IPS-18a (cell line): ENCODE data around the gene APOL5.

Source experiments
- H3K27ac ChIP-seq: one replicate; pipeline ENCODE4 v1.5.1; 2013; ENCODE audit warnings: low read length
- H3K27me3 ChIP-seq: one replicate; pipeline ENCODE4 v1.6.1; 2013; ENCODE audit warnings: mild to moderate bottlenecking, low read length; ENCODE audit not compliant: control insufficient read depth, insufficient read depth
- H3K36me3 ChIP-seq: one replicate; pipeline ENCODE4 v1.6.1; 2013; ENCODE audit warnings: low read depth, low read length; ENCODE audit not compliant: control insufficient read depth
- H3K4me1 ChIP-seq: one replicate; pipeline ENCODE4 v1.6.1; 2013; ENCODE audit warnings: low read depth, low read length; ENCODE audit not compliant: control insufficient read depth
- H3K4me3 ChIP-seq: one replicate; pipeline ENCODE4 v1.5.1; 2013; ENCODE audit warnings: low read length
- H3K9ac ChIP-seq: one replicate; pipeline ENCODE4 v1.6.1; 2013; ENCODE audit warnings: mild to moderate bottlenecking, low read length, moderate library complexity
- H3K9me3 ChIP-seq: one replicate; pipeline ENCODE4 v1.6.1; 2013; ENCODE audit warnings: low read depth, low read length; ENCODE audit not compliant: control insufficient read depth

APOL5 gene

DNA sequence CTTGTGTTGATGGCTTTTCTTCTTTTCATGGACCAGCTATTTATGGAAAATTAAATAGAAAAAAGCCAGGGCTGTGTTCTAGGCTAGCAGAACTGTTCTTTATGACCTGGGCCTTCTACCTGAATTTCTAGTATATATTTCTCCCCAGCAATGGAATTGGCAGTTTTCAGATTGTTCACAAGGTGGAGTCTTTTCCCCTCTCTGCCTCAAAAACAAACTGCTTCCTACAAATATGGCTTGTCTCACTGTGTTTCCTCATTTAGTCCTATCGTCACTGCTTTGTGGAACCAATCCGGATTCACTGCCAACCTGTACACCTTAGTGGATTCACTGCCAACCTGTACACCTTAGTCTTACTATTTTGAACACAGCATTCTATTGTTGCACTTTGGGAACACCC is 5.0 kb upstream of the APOL5 start:
- Histone ChIP-seq H3K27me3 (no peaks in the 10 kb centered on the region), H3K36me3 (no peaks in the 10 kb centered on the region), H3K4me1 (no peaks in the 10 kb centered on the region), H3K9ac (no peak overlapping the region), H3K4me3 (no peak overlapping the region), H3K27ac (no peak overlapping the region), H3K9me3 (no peaks in the 10 kb centered on the region)

GRCh38 chr22:35719212-35719875 is 1.7 kb downstream of the APOL5 start:
- no peaks in the 10 kb centered on the region for H3K9me3 ChIP-seq
- H3K36me3 ChIP-seq, result no peaks in the 10 kb centered on the region
- no peak overlapping the region for H3K4me3 ChIP-seq
- H3K27me3 ChIP-seq, result no peaks in the 10 kb centered on the region
- H3K4me1 ChIP-seq, result no peaks in the 10 kb centered on the region
- H3K9ac ChIP-seq, result no peak overlapping the region
- no peak overlapping the region for H3K27ac ChIP-seq

GRCh38 chr22:35721960-35722359 is 4.3 kb downstream of the APOL5 start:
- Histone ChIP-seq H3K27ac (no peak overlapping the region), H3K4me1 (no peaks in the 10 kb centered on the region), H3K36me3 (no peaks in the 10 kb centered on the region), H3K9ac (no peak overlapping the region), H3K4me3 (no peak overlapping the region), H3K27me3 (no peaks in the 10 kb centered on the region), H3K9me3 (no peaks in the 10 kb centered on the region)

DNA sequence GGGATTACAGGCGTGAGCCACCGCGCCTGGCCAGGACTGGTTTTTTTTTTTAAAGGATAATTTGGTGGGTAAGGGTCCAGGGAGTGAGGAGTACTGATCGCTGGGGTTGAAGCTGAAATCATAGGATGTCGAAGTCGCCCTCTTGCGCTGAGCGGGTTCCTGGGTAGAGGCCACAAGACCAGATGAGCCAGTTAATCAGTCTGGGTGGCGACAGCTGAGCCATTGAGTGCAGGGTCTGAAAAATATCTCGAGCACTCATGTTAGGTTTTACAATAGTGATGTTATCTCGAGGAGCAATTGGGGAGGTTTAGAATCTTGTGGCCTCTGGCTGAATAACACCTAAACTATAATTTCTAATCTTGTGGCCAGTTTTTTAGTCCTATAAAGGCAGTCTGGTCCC is 7.8 kb downstream of the APOL5 start:
- Histone ChIP-seq H3K36me3 (no peaks in the 10 kb centered on the region), H3K27me3 (no peaks in the 10 kb centered on the region), H3K9me3 (no peaks in the 10 kb centered on the region), H3K27ac (no peak overlapping the region), H3K4me1 (no peaks in the 10 kb centered on the region), H3K4me3 (no peak overlapping the region), H3K9ac (no peak overlapping the region)

GRCh38 chr22:35726398-35726797 is 8.7 kb downstream of the APOL5 start:
- Histone ChIP-seq H3K27ac (no peak overlapping the region), H3K4me3 (no peak overlapping the region), H3K9me3 (no peaks in the 10 kb centered on the region), H3K27me3 (no peaks in the 10 kb centered on the region), H3K9ac (no peak overlapping the region), H3K36me3 (no peaks in the 10 kb centered on the region), H3K4me1 (no peaks in the 10 kb centered on the region)

DNA sequence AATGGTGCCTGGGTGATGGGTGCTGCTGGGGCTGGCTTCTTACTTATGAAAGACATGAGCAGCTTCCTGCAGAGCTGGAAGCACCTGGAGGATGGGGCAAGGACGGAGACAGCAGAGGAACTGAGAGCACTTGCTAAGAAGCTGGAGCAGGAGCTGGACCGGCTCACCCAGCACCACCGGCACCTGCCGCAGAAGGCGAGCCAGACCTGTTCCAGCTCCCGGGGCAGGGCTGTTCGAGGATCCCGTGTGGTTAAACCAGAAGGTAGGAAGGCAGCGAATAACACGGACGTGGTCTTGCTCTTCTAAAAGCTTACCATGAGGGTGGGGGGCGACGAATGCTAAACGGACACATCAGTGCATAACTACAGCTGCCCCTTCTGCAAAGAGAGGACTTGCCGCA is 9.3 kb downstream of the APOL5 start:
- Histone ChIP-seq H3K36me3 (no peaks in the 10 kb centered on the region), H3K9me3 (no peaks in the 10 kb centered on the region), H3K9ac (no peak overlapping the region), H3K4me1 (no peaks in the 10 kb centered on the region), H3K27ac (no peak overlapping the region), H3K4me3 (no peak overlapping the region), H3K27me3 (no peaks in the 10 kb centered on the region)

DNA sequence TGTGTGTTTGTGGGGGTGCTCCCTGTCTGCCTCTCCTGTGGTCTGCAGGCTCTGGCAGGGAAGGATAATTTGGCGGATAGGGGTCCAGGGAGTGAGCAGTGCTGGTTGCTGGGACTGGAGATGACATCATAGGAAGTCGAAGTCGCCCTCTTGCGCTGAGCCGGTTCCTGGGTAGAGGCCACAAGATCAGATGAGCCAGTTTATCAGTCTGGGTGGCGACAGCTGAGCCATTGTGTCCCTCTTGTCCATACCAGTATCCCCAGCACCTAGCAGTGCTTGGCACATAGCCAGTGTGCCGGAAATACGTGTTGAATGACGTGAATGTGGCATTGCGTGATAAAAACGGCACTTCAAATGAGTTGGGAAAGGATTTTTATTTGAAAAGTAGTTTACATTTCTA is 9.8 kb downstream of the APOL5 start:
- Histone ChIP-seq H3K27me3 (no peaks in the 10 kb centered on the region), H3K36me3 (no peaks in the 10 kb centered on the region), H3K4me3 (no peak overlapping the region), H3K4me1 (no peaks in the 10 kb centered on the region), H3K9ac (no peak overlapping the region), H3K9me3 (no peaks in the 10 kb centered on the region), H3K27ac (no peak overlapping the region)

DNA sequence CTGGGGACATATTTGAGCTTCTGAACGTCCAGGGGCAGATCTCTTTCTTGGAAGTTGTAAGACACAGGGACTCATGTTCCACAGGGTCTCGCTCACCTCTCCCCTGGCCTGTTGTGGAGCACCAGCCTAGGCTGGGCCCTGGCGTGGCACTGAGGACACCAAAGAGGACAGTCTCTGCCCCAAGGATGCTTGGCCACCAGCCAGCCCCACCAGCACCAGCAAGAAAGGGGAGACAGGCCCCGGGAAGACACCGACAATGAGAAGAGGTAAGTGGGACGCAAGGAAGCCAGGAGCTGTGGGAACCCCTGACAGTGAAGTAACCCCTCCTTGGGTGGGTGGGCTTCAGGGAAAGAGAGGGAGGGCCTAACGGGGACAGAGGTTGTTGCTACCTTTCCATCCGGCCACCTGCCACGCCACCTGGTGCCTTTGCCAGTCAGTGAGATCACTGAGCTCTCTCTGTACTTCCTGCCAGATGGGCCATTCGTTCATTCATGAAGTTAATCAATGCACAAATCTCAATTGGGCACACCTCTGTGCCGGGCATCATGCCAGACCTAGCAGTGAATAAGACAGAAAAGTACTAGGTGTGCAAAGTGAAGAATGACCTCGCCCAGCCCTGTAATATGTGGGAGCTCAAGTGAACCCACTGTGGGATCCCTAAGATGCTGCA is 11.1 kb downstream of the APOL5 start:
- Histone ChIP-seq H3K27ac (no peak overlapping the region), H3K4me1 (no peaks in the 10 kb centered on the region), H3K9ac (no peak overlapping the region), H3K27me3 (no peaks in the 10 kb centered on the region), H3K9me3 (no peaks in the 10 kb centered on the region), H3K4me3 (no peak overlapping the region), H3K36me3 (no peaks in the 10 kb centered on the region)

DNA sequence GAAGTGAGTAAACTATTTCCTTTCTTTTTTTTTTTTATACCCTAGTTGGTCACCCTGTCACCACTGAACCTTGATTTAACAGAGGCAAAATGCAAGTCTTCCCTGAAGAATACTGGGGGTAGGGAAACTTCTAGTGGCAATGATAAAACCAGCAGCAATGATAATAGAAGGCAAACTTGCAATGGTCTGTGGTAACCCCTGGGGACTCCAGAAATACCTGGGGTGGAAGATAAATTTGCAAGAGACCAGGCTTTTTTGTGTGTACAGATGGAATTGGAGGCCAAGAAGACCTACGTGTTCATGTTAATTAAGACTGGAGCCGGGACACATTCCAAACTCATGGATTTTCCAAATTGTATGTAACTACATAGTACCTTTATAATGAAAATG is 11.6 kb downstream of the APOL5 start:
- H3K9ac ChIP-seq, result no peak overlapping the region
- H3K9me3 ChIP-seq, result no peaks in the 10 kb centered on the region
- H3K27ac ChIP-seq, result no peak overlapping the region
- no peak overlapping the region for H3K4me3 ChIP-seq
- no peaks in the 10 kb centered on the region for H3K4me1 ChIP-seq
- H3K27me3 ChIP-seq, result no peaks in the 10 kb centered on the region
- H3K36me3 ChIP-seq, result no peaks in the 10 kb centered on the region

DNA sequence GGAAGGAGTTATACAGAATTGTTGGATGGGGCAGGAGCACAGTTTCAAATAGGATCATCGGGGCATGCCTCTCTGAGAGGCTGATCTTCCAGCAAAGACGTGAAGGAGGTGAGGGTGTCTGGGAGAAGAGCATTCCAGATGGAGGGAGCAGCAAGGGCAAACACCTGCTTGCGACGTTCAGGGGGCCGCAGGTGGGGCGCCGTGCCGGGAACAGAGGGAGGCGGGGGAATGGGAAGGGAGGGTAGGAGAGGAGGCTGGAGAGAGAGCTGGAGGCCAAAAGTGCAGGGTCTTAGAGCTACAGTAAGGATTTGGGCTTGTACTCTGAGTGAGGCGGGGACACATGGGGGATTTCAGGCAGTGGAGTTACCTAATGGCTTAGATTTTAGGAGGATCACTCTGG is 13.6 kb downstream of the APOL5 start:
- H3K36me3 ChIP-seq, result no peaks in the 10 kb centered on the region
- no peaks in the 10 kb centered on the region for H3K9me3 ChIP-seq
- H3K4me1 ChIP-seq, result no peaks in the 10 kb centered on the region
- no peak overlapping the region for H3K27ac ChIP-seq
- no peaks in the 10 kb centered on the region for H3K27me3 ChIP-seq
- no peak overlapping the region for H3K4me3 ChIP-seq
- no peak overlapping the region for H3K9ac ChIP-seq

DNA sequence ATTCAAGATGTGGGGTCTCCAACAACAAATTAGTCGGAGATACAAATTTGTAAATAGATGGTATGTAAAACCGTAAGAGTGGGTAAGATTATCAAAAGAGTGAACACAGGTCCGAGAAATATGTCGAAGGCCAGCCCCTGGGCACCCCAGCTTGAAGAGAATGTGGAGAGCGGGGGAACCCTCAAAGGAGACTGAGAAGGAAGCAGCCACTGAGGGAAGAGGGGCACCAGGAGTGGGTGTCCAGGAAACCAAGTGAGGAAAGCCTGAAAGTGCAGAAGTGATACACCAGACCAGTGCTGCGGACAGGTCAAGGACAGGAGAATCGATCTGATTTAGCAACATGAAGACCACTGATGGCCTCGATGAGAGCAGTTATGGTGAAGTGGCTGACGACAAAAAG is 14.4 kb downstream of the APOL5 start:
- H3K9ac ChIP-seq, result no peak overlapping the region
- no peaks in the 10 kb centered on the region for H3K27me3 ChIP-seq
- no peaks in the 10 kb centered on the region for H3K36me3 ChIP-seq
- H3K27ac ChIP-seq, result no peak overlapping the region
- H3K4me3 ChIP-seq, result no peak overlapping the region
- no peaks in the 10 kb centered on the region for H3K9me3 ChIP-seq
- no peaks in the 10 kb centered on the region for H3K4me1 ChIP-seq

DNA sequence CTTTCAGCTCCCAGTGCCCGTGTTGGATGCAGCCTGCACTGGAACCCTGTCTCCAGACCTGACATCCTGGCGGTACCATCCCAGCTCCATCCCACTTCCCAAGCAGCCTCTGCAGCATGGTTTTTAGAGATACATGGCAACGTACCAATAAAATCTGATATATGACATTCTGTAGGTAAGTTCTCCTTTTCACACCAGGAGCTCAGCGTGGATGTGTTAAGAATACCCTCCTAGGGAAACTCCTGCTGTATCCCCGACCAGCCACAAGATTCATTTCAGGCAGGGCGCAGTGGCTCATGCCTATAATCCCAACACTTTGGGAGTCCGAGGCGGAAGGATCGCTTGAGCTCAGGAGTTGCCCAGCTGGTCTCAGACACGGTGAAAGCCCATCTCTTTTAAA is 15.4 kb downstream of the APOL5 start:
- Histone ChIP-seq H3K4me3 (no peak overlapping the region), H3K36me3 (no peaks in the 10 kb centered on the region), H3K9ac (no peak overlapping the region), H3K9me3 (no peaks in the 10 kb centered on the region), H3K4me1 (no peaks in the 10 kb centered on the region), H3K27me3 (no peaks in the 10 kb centered on the region), H3K27ac (no peak overlapping the region)
